NCI-H2081 (cell line): ENCODE measurements around the gene CPLANE1.
"Not testable (repeated sequence)": the region's sequence is repeated elsewhere in the genome, so short reads cannot be mapped to it uniquely, and the experiment has no call there.

Experiments
- DNase-seq, 2 experiments: peaks; one replicate each; lab custom pipeline; 2025; lab: John Stamatoyannopoulos, UW

The CPLANE1 gene

DNA sequence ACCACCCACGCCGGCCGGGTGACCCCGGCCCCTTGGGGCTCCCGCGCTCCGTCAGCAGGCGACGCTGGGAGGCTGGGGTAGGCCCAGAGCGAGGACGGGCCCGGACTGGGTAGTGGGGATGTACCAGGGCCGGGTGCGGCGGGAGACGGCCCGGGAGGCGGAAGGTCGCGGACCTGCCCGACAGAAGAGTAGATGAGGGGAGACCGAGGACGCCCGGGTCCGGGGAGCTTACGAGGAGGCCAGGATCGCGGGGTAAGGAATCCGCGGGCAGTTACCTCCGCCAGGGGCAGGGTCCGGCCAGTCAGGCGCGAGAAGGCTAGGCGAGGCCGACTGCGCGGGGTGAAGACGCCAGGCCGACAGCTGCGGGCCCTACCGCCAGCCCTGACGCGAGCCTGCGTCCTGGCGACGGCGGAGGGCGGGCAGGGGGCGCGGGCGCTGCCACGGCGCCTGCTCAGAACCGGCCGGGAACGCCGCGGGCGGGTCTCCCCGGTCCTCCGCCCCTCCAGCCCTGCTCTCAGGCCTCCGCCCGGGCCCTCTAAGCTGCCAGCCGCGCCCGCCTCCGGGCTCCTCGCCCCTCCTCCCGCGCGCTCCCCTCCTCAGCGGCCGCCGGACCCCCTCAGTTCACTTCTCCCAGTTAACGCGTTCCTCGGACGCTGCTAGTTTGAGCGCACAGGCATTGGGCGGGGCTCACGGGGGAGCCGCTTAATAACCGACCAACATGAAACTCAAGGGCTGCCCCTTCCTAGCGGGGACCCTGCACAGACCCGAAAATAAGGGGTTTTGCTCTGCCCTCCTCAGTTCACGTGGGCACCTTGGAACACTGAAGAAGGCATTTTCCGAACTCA, at the start of gene CPLANE1:
CPLANE1 (minus strand) TSS at position 407 of the 845 bp plus-strand sequence. CDS start 1,678 bp downstream, outside the sequence.
- DNase-seq, result peak; percentile 89 to 93

- DNase-seq, result not testable (repeated sequence)
Measured at GRCh38 chr5:37296313-37296712, 47.1 kb upstream of the CPLANE1 start.

GRCh38 chr5:37283214-37283820, 34.1 kb upstream of the CPLANE1 start:
- DNase-seq, result no peak

GRCh38 chr5:37275511-37275910, 26.3 kb upstream of the CPLANE1 start:
- no peak for DNase-seq

GRCh38 chr5:37272511-37272910, 23.3 kb upstream of the CPLANE1 start:
- no peak for DNase-seq

GRCh38 chr5:37268100-37268499, 18.9 kb upstream of the CPLANE1 start:
- DNase-seq, result not testable (repeated sequence)

DNA sequence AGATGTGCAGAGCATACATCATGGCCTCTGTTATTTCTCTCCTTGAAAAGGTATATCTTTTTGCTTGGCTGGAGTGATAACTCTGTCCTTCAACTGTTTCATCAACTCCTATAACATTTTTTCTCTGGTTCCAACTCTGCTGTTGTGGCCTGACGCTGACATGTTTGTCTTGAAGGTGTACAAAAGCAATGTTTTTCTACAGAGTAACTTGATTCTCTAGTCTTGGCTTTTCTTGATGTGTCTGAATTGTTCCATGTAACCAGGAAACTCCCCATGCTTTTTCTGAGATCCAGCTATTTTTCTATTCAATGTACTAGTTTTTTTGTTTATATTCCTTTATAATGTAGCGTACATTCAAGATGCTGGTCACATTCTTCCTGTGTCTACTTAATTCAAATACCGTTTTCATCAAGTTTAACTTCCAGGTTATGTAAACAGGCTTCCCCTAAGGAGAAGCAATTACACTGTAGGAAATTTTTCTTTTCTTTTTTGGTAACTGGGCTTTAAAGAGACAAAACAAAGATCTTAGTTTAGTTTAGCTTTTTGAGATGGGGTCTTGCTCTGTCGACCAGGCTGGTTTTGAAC, 6.7 kb upstream of the CPLANE1 start:
- DNase-seq, result no peak

- no peak for DNase-seq
Measured at GRCh38 chr5:37254581-37254980, 5.4 kb upstream of the CPLANE1 start.

DNA sequence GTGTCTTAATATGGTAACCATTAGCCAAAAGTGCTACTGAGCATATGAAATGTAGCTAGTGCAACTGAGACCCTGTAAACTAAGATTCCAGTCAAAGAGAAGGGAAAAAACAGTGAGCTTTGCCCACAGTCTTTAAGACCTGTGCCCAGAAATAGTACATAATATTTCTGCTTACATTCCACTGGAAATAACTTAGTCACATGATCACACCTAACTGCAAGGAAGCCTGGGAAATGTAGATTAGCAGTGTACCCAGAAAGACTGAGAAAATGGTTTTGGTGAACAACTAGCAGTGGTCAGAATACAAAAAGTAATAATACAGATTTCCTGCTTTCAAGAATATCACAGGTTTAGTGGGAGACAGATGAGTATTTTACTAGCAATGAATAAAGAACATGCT, 2.5 kb upstream of the CPLANE1 start:
- DNase-seq, result no peak

- DNase-seq, result no peak
Measured at GRCh38 chr5:37249815-37250164, 614 bp upstream of the CPLANE1 start.

DNA sequence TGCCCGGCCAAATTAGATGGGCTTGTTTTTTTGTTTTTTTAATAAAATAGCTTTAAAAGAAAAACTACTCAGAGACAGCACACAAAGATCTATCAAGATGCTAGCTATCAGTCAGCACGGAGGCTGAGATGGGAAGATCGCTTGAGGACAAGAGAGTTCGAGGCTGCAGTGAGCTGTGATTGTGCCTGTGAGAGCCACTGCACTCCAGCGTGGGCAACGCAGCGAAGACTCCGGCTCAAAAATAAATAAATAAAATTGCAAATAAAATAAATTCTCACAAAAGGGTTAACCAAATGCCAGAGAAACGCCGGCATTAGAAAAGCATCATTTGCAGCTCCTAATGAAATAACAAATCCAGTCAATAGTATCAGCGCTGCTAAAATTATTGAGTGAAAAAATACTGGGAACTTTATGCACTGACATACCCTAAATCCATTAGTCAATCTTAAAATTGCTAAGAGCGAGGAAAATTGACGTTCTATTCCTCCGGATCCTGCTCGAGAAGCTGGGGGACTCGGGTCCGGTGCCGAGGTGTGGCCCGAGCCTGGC, 681 bp downstream of the CPLANE1 start:
- peak; percentile 47 to 51 for DNase-seq

DNA sequence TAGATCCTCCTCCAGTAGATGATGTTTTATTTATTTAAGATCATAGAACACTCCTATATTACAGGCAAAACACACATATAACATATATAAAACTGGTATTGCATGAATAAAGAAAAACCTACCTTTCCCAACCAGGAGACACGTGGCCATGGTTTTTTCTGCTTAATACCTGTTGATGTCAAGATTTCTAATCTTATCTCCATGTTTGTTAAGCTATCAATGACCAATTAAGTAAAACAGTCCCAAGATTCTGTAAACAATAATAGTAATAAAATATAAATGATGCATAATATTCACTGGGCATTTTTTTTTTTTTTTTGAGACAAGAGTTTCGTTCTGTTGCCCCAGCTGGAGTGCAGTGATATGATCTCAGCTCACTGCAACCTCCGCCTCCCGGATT, 1.7 kb downstream of the CPLANE1 start:
- DNase-seq, result no peak

DNA sequence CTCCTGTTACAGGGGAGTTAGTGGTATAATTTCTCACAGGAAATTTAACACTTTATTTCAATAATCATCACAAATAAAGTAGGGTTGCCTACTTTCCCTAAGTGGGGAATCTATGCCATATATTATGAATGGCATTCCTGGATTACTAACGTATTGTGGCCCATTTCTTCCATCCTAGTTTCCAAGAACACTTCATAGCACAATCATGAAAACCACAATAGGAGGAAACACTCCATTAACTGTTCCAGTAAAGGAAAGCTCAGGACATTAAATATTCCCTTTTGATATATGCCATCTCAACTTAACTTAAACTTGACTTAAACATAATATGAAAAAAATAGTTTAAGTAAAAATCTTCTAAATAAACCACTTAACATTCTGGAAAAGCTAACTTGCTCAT, 2.1 kb downstream of the CPLANE1 start:
- no peak for DNase-seq

DNA sequence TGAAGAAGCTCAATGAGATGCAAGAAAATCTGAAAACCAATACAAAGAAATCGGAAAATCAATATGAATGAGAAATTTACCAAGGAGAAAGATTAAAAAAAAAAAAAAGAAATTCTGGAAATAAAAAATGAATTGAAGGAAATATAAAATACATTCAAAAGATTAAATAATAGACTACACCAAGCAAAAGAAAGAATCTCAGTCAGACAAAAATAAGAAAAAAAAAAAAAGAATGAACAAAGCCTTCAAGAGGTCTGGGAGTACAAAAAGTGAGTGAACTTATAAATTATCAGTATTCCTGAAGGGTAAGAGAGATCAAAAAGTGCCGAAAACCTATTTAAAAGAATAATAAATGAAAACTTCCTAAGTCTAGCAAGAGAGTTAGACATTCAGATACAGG, 14.9 kb downstream of the CPLANE1 start:
- DNase-seq, result no peak

GRCh38 chr5:37226377-37226776, 22.8 kb downstream of the CPLANE1 start:
- DNase-seq, result no peak

- DNase-seq, result no peak
Measured at GRCh38 chr5:37222181-37222580, 27.0 kb downstream of the CPLANE1 start.

GRCh38 chr5:37220426-37220825, 28.8 kb downstream of the CPLANE1 start:
- not testable (repeated sequence) for DNase-seq

- not testable (repeated sequence) for DNase-seq
Measured at GRCh38 chr5:37219384-37219783, 29.8 kb downstream of the CPLANE1 start.

- DNase-seq, result no peak
Measured at GRCh38 chr5:37217976-37218375, 31.2 kb downstream of the CPLANE1 start.

DNA sequence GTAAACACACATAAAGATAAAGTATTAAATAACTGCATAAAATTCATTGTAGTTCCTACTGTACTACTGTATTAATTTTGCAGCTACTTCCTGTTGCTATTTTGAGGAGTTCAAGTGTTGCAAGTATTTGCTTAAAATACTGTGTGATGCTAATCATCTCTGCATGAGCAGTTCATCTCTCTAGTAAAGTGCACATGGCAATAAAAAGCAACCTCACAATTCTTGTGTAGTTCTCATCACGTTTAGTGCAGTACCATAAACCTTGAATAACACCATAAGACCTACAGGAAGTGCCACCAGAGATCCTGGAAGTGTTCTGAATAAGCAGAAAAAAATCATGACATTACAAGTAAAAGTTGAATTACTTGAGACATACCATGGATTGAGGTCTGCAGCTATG, 34.6 kb downstream of the CPLANE1 start:
- DNase-seq, result peak in 1 of 2 experiments; percentile 57

GRCh38 chr5:37212096-37212495, 37.1 kb downstream of the CPLANE1 start:
- no peak for DNase-seq

DNA sequence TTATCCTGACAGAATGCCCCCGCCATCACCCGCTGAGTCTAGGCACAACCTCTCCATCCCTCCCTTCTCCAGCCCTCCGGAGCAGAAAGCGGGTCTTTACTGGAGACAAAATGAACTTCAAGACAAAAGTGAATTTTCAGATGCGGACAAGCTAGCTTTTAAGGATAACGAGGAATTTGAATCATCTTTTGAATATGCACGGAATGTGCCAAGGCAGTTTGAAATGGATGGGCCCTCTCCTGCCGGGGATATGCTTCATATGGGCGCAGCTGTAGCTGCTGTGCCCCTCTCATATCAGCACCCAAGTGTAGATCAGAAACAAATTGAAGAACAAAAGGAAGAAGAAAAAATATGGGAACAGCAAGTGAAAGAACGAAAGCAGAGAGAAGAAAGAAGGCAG, 37.5 kb downstream of the CPLANE1 start:
- no peak for DNase-seq
